Measurements from ENCODE around the gene HTR2B. TPM values are rescaled to one million over a fixed set of nuclear protein-coding genes. Genes with fewer than 3 reads are reported as not detected.

The HTR2B gene
- total and polyA plus RNA-seq, 2 of the 13 experiments (the other 11 are each of a cell fraction or from before 2014, with no cell fraction given) = 0.08 TPM; not detected in 1

GRCh38 chr2:231134910-231135655, 10.2 kb upstream of the HTR2B start (continued):
- no peak for TF ChIP-seq HNF1A (IDR thresholded peaks at IDR 0.05; ENCODE audit: low read depth)
- no peak for TF ChIP-seq HNF1A (CRISPR knock-in tag; IDR thresholded peaks at IDR 0.05; ENCODE audit: borderline replicate concordance)
- no peak for TF ChIP-seq ZNF18 (CRISPR knock-in tag; IDR thresholded peaks at IDR 0.05; ENCODE audit: insufficient replicate concordance)
- no peak for TF ChIP-seq HES4 (CRISPR knock-in tag; IDR thresholded peaks at IDR 0.05; ENCODE audit: borderline replicate concordance)
- TF ChIP-seq HHEX (CRISPR knock-in tag; IDR thresholded peaks at IDR 0.05) = no peak
- TF ChIP-seq TCF12 (IDR thresholded peaks at IDR 0.05) = no peak
- TF ChIP-seq TCF12 (CRISPR knock-in tag; IDR thresholded peaks at IDR 0.05) = no peak
- TF ChIP-seq ZBTB2 (CRISPR knock-in tag; IDR thresholded peaks at IDR 0.05; ENCODE audit: low read depth) = no peak
- no peak for TF ChIP-seq YEATS4 (CRISPR knock-in tag; IDR thresholded peaks at IDR 0.05; ENCODE audit: borderline replicate concordance)

Data from HepG2 (cell line).